Measurements from ENCODE around the gene PRICKLE4. TPM values are rescaled to one million over a fixed set of nuclear protein-coding genes. Genes with fewer than 3 reads are reported as not detected.

PRICKLE4 gene
- total RNA-seq, 4 donors from 2014 or later = 5.1 to 11.4 (median 10.8) TPM

DNA sequence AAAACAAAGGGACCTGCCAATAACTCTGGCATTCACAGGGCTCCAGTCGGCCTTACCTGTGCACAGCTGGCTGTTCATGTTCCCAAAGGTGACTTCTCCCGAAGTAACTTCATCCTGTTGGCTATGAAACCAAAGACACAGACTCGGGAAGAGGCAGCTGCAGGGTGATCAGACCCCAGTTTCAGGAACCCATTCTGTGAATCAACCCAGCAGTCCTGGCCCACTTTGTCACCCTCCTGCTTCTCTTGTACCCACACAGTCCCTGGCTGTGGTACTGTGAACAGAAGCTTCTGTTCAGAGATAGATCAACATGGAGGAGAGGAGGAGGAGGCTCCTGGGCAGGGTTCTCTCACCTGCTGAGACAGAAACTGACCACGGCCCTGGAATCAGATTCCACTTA is 24.7 kb upstream of the PRICKLE4 start:
- H3K27ac ChIP-seq = no peak overlapping the region
- no peaks in the 10 kb centered on the region for H3K27me3 ChIP-seq
- 55 to 89% methylated on average over 2 to 4 of the region's 4 CpGs for WGBS, 2 donors
- no peaks in the 10 kb centered on the region for H3K4me1 ChIP-seq
- H3K9me3 ChIP-seq = no peaks in the 10 kb centered on the region
- H3K36me3 ChIP-seq = no peaks in the 10 kb centered on the region
- H3K4me3 ChIP-seq = no peak overlapping the region
- intact Hi-C loops (cut with DNase I) = no loop called here
- no peak for DNase-seq
- TF ChIP-seq CTCF (IDR thresholded peaks at IDR 0.05) = no peak
- TF ChIP-seq POLR2A (IDR thresholded peaks at IDR 0.05) = no peak

- DNase-seq = no peak
- intact Hi-C loops (cut with DNase I) = no loop called here
- no peaks in the 10 kb centered on the region for H3K9me3 ChIP-seq
- no peak overlapping the region for H3K27ac ChIP-seq
- no peaks in the 10 kb centered on the region for H3K36me3 ChIP-seq
- H3K4me3 ChIP-seq = no peak overlapping the region
- 69 to 74% methylated on average over 3 to 10 of the region's 13 CpGs for WGBS, 2 donors
- TF ChIP-seq CTCF (IDR thresholded peaks at IDR 0.05) (no peak), POLR2A (IDR thresholded peaks at IDR 0.05) (no peak)
- H3K4me1 ChIP-seq = no peaks in the 10 kb centered on the region
- H3K27me3 ChIP-seq = no peaks in the 10 kb centered on the region
Measured at GRCh38 chr6:41756354-41756753, 24.2 kb upstream of the PRICKLE4 start.

DNA sequence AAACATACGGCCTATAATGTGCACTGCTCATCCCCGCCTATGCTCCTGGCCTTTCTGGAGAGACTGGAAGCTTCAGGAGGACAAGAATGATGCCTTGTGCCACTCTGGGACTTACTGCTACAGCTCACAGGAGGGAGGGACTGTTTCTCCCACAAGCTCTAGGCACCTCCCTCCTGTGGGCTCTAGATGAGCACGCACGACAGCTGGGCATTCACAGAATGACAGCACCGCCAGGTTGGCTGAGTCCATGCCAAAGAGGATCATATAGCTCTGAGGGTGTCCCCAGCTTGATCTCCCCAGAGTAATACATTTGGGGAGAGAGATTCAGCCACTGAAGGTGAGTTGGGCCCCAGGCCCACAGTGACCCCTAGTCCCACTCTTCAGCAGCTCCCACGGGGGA is 23.3 kb upstream of the PRICKLE4 start:
- Histone ChIP-seq H3K4me3 (no peak overlapping the region), H3K27me3 (no peaks in the 10 kb centered on the region), H3K36me3 (no peaks in the 10 kb centered on the region), H3K9me3 (no peaks in the 10 kb centered on the region), H3K27ac (no peak overlapping the region), H3K4me1 (no peaks in the 10 kb centered on the region)
- no peak for DNase-seq
- 75 to 88% methylated on average over 1 of the region's 6 CpGs for WGBS, 2 donors
- no peak for TF ChIP-seq CTCF (IDR thresholded peaks at IDR 0.05)
- no peak for TF ChIP-seq POLR2A (IDR thresholded peaks at IDR 0.05)
- intact Hi-C loops (cut with DNase I) = no loop called here

DNA sequence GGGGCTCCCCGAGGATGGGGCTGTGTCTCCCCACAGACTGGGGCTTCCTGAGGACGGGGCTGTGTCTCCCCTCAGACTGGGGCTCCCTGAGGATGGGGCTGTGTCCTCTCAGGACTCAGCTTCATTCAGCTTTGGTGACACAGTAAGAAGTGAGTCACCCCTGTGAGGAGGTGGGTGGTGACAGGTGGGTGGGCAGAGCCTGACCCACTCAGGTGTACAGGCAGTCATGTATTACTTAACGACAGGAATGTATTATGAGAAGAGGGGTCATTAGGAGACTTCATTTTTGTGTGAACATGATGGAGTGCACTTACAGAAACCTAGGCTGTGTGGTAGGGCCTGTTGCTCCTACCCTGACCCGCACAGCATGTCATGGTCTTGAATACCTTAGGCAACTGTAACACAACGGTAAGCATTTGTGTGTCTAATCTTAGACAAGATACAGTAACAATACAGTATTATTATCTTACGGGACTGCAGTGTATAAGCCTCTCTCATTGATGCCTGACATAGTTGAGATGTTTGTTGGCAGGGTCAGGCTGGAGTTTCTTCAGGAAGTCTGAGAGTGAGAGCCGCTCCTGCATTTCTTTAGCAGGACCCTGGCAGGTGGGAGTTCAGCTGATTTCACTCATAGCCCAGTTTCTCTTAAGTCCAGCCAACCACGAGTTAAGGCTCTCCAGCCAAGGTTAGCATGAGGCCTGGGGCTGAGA is 22.5 kb upstream of the PRICKLE4 start:
- no peak overlapping the region for H3K27ac ChIP-seq
- 71 to 73% methylated on average over 6 of the region's 8 CpGs for WGBS, 2 donors
- no peak for TF ChIP-seq POLR2A (IDR thresholded peaks at IDR 0.05)
- TF ChIP-seq CTCF (IDR thresholded peaks at IDR 0.05) = no peak
- H3K27me3 ChIP-seq = no peaks in the 10 kb centered on the region
- DNase-seq = no peak
- H3K36me3 ChIP-seq = no peaks in the 10 kb centered on the region
- intact Hi-C loops (cut with DNase I) = no loop called here
- no peak overlapping the region for H3K4me3 ChIP-seq
- no peaks in the 10 kb centered on the region for H3K4me1 ChIP-seq
- no peaks in the 10 kb centered on the region for H3K9me3 ChIP-seq

- DNase-seq = no peak
- H3K36me3 ChIP-seq = no peaks in the 10 kb centered on the region
- intact Hi-C loops (cut with DNase I) = no loop called here
- TF ChIP-seq CTCF (IDR thresholded peaks at IDR 0.05) (no peak), POLR2A (IDR thresholded peaks at IDR 0.05) (no peak)
- no peaks in the 10 kb centered on the region for H3K9me3 ChIP-seq
- H3K27me3 ChIP-seq = no peaks in the 10 kb centered on the region
- H3K27ac ChIP-seq = no peak overlapping the region
- 88 to 94% methylated on average over 3 to 6 of the region's 6 CpGs for WGBS, 2 donors
- no peaks in the 10 kb centered on the region for H3K4me1 ChIP-seq
- no peak overlapping the region for H3K4me3 ChIP-seq
Measured at GRCh38 chr6:41758641-41759035, 21.9 kb upstream of the PRICKLE4 start.

All from esophagus squamous epithelium (tissue), 5 donors.